ENCODE measurements around the gene ZNF727.
"Not testable (repeated sequence)": the region's sequence is repeated elsewhere in the genome, so short reads cannot be mapped to it uniquely, and the experiment has no call there.

ZNF727 gene

DNA sequence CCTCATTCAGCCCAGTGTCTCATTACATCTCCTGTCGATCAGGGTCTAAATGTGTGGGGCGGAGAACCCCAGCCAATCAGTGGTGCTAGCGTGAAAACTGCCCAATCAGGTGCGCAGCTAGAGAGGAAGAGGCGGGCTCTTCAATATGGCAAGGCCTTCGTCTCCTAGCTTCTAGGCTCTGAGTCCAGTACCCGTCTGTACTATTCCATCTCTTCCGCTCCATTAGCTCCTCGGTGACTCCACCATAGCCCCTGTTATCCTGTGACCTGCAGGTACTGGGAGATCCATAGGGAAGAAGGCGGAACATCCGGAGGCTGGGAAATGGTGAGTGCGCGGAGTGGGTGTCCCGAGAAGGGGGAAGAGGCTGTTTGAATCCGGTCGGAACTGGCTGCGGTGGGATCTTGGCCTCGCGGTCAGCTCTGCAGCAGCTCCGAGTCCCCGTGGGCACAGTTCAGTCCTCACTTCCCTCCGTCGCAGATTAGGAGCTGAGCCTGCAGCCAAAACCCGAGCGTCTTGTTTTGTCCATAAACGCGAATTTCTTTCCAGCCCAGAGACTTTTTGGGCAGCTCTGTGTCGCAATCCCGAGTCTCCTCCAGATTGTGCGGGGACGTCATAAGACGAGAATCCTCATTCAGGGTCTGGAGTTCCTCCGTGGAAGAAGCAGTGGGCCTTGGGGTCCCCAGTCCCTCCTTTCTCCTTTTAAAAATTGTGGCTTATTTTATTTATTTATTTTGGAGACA is at the start of gene ZNF727:
ZNF727 (plus strand) TSS at position 134 of the 740 bp plus-strand sequence; CDS start at position 322, 188 bp downstream.
- Histone ChIP-seq H3K36me3 (ENCODE audit: control insufficient read depth, insufficient read depth, low read length) (no peaks in the 10 kb centered on the region), H3K9ac (ENCODE audit: low read depth, low read length) (no peak within 1 kb of the TSS)

DNA sequence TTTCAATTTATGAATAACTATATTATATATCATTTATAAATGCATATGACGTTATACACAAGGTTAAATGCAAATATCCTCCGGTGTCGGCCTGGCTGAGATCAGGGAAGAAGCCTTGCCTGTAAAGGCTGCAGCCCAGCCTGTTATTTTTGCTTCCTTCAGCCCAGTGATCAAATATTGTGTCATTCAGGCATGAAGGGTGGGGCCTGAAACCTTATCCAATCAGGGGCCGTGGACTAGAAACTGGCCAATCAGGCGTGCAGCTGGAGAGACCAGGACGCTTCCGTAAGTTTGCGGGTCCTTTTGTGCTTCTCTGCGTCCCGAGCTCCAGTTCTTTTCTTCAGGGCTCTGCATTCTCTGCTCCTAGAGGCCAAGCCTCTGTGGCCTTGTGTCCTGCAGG is 46.7 kb upstream of the ZNF727 start, which contains the start of gene ZNF722:
ZNF722 (plus strand) TSS at position 301 of the 400 bp plus-strand sequence. CDS start 113 bp downstream, outside the sequence.
- Histone ChIP-seq H3K36me3 (ENCODE audit: control insufficient read depth, insufficient read depth, low read length) (no peaks in the 10 kb centered on the region), H3K9me3 (ENCODE audit: control insufficient read depth, insufficient read depth, low read length) (peaks cover 5% of the 10 kb centered on the region), H3K9ac (ENCODE audit: low read depth, low read length) (no peak within 1 kb of the TSS), H3K27me3 (ENCODE audit: control insufficient read depth, insufficient read depth, low read length) (no peaks in the 10 kb centered on the region), H3K4me3 (ENCODE audit: low read depth, low read length) (no peak within 1 kb of the TSS), H3K4me1 (ENCODE audit: control insufficient read depth, insufficient read depth, low read length) (no peaks in the 10 kb centered on the region)

More for the DNA sequence above, at the start of gene ZNF727:
- Histone ChIP-seq H3K4me3 (ENCODE audit: low read depth, low read length) (no peak within 1 kb of the TSS), H3K9me3 (ENCODE audit: control insufficient read depth, insufficient read depth, low read length) (peaks cover 7% of the 10 kb centered on the region), H3K4me1 (ENCODE audit: control insufficient read depth, insufficient read depth, low read length) (no peaks in the 10 kb centered on the region), H3K27me3 (ENCODE audit: control insufficient read depth, insufficient read depth, low read length) (no peaks in the 10 kb centered on the region)

DNA sequence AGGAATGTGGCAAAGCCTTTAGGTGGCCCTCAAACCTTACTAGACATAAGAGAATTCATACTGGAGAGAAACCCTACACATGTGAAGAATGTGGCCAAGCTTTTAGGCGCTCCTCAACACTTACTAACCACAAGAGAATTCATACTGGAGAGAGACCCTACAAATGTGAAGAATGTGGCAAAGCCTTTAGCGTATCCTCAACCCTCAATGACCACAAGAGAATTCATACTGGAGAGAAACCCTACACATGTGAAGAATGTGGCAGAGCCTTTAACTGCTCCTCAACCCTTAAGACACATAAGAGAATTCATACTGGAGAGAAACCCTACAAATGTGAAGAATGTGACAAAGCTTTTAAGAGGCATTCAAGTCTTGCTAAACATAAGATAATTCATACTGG is 29.7 kb upstream of the ZNF727 start:
- not testable (repeated sequence) for H3K27me3 ChIP-seq (ENCODE audit: control insufficient read depth, insufficient read depth, low read length); H3K9me3 ChIP-seq (ENCODE audit: control insufficient read depth, insufficient read depth, low read length); H3K9ac ChIP-seq (ENCODE audit: low read depth, low read length); H3K36me3 ChIP-seq (ENCODE audit: control insufficient read depth, insufficient read depth, low read length); H3K4me1 ChIP-seq (ENCODE audit: control insufficient read depth, insufficient read depth, low read length); H3K4me3 ChIP-seq (ENCODE audit: low read depth, low read length)

DNA sequence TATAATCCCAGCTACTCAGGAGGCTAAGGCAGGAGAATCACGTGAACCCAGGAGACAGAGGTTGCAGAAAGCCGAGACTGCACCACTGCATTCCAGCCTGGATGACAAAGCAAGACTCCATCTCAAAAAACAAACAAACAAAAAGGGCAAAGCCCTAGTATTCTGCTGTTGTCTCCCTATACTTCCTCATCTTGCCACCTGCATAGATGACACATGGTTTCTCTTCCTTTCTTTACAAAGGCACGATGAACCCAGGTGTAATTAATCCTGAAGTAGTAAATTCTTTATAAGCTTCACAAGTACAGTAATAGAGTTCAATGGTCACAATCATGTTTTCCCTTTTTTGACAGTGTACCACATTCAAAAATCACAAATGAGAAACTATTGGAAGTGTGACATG is 9.8 kb upstream of the ZNF727 start:
- Histone ChIP-seq H3K4me3 (ENCODE audit: low read depth, low read length) (no peak overlapping the region), H3K4me1 (ENCODE audit: control insufficient read depth, insufficient read depth, low read length) (no peaks in the 10 kb centered on the region), H3K27me3 (ENCODE audit: control insufficient read depth, insufficient read depth, low read length) (no peaks in the 10 kb centered on the region), H3K9me3 (ENCODE audit: control insufficient read depth, insufficient read depth, low read length) (peaks cover 14% of the 10 kb centered on the region), H3K36me3 (ENCODE audit: control insufficient read depth, insufficient read depth, low read length) (peaks cover 2% of the 10 kb centered on the region), H3K9ac (ENCODE audit: low read depth, low read length) (no peak overlapping the region)

DNA sequence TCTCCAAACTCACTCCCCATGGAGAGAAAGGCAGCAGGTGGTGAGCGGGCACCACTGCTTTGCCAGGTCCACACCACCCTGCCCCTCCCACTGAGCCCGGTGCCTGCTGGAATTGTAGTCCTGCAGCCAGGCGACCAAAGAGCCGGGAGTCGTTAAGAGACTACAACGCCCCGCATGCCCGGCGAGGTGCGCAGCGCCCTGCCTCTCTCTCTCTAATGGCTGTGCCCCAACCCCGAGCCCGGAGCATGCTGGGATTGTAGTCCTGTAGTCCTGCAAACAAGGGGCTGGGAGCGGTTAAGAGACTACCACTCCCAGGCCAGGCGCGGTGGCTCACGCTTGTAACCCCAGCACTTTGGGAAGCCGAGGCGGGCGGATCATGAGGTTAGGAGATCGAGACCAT is 8.1 kb upstream of the ZNF727 start:
- H3K4me1 ChIP-seq (ENCODE audit: control insufficient read depth, insufficient read depth, low read length), result no peaks in the 10 kb centered on the region
- H3K9me3 ChIP-seq (ENCODE audit: control insufficient read depth, insufficient read depth, low read length), result peaks cover 13% of the 10 kb centered on the region
- H3K27me3 ChIP-seq (ENCODE audit: control insufficient read depth, insufficient read depth, low read length), result no peaks in the 10 kb centered on the region
- H3K4me3 ChIP-seq (ENCODE audit: low read depth, low read length), result no peak overlapping the region
- H3K36me3 ChIP-seq (ENCODE audit: control insufficient read depth, insufficient read depth, low read length), result peaks cover 2% of the 10 kb centered on the region
- no peak overlapping the region for H3K9ac ChIP-seq (ENCODE audit: low read depth, low read length)

DNA sequence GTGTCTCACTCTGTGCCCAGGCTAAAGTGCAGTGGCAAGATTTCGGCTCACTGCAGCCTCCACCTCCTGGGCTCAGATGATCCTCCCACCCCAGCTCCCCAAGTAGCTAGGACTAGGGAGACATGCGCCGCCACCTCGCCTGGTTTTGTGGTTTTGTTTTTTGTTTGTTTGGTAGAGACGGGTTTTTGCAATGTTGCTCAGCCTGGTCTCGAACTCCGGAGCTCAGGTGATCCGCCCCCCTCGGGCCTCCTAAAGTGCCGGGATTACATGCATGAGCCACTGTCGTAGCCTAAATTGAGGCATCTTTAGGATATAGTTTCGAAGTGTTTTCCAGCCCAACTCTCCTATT is 781 bp downstream of the ZNF727 start:
- Histone ChIP-seq H3K9ac (ENCODE audit: low read depth, low read length) (no peak overlapping the region), H3K4me1 (ENCODE audit: control insufficient read depth, insufficient read depth, low read length) (no peaks in the 10 kb centered on the region), H3K4me3 (ENCODE audit: low read depth, low read length) (no peak overlapping the region), H3K36me3 (ENCODE audit: control insufficient read depth, insufficient read depth, low read length) (no peaks in the 10 kb centered on the region), H3K27me3 (ENCODE audit: control insufficient read depth, insufficient read depth, low read length) (no peaks in the 10 kb centered on the region), H3K9me3 (ENCODE audit: control insufficient read depth, insufficient read depth, low read length) (peaks cover 7% of the 10 kb centered on the region)

DNA sequence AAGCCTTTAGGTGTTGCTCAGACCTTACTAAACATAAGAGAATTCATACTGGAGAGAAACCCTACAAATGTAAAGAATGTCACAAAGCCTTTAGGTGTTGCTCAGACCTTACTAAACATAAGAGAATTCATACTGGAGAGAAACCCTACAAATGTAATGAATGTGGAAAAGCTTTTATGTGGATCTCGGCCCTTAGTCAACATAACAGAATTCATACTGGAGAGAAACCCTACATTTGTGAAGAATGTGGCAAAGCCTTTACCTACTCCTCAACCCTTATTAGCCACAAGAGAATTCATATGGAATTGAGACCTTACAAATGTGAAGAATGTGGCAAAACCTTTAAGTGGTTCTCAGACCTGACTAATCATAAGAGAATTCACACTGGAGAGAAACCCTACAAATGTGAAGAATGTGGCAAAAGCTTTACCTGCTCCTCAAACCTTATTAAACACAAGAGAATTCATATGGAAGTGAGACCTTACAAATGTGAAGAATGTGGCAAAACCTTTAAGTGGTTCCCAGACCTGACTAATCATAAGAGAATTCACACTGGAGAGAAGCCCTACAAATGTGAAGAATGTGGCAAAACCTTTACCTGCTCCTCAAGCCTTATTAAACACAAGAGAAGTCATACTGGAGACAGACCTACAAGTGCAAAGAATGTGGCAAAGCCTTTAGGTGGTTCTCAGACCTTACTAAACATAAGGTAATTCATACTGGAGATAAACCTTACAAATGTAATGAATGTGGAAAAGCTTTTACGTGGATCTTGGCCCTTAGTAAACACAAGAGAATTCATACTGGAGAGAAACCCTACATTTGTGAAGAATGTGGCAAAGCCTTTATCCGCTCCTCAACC is 32.8 kb downstream of the ZNF727 start:
- not testable (repeated sequence) for H3K27me3 ChIP-seq (ENCODE audit: control insufficient read depth, insufficient read depth, low read length); H3K9ac ChIP-seq (ENCODE audit: low read depth, low read length); H3K36me3 ChIP-seq (ENCODE audit: control insufficient read depth, insufficient read depth, low read length); H3K4me3 ChIP-seq (ENCODE audit: low read depth, low read length); H3K4me1 ChIP-seq (ENCODE audit: control insufficient read depth, insufficient read depth, low read length)
- peaks cover 39% of the 10 kb centered on the region for H3K9me3 ChIP-seq (ENCODE audit: control insufficient read depth, insufficient read depth, low read length)

DNA sequence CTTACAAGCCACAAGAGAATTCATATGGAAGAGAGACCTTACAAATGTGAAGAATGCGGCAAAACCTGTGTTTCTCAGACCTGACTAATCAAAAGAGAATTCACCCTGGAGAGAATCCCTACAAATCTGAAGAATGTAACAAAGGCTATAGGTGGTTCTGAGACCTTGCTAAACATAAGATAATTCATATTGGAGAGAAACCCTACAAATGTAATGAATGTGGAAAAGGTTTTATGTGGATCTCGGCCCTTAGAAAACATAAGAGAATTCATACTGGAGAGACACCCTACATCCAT is 33.4 kb downstream of the ZNF727 start:
- H3K9me3 ChIP-seq (ENCODE audit: control insufficient read depth, insufficient read depth, low read length), result peaks cover 43% of the 10 kb centered on the region

DNA sequence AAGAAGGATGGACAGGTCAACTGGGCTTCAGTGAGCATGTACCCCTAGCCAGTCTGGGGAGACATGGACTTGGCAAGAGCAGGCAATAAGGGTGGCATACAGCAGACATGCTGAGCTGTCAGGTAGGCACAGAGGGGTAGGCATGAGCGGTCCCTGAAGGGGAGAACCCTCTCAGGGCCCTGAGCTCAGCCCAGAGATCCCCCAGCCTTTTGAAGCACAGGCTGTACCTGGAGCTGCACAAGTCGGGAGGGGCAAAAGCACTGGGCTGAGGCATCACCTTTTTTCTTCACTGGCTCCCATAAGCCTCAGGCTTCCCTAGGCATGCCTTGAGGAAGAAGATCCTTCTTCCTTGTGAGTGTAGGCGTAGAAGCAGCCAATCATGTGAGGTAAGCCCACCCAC is 42.3 kb downstream of the ZNF727 start:
- H3K36me3 ChIP-seq (ENCODE audit: control insufficient read depth, insufficient read depth, low read length), result no peaks in the 10 kb centered on the region
- H3K9ac ChIP-seq (ENCODE audit: low read depth, low read length), result no peak overlapping the region
- no peaks in the 10 kb centered on the region for H3K4me1 ChIP-seq (ENCODE audit: control insufficient read depth, insufficient read depth, low read length)
- peaks cover 16% of the 10 kb centered on the region for H3K9me3 ChIP-seq (ENCODE audit: control insufficient read depth, insufficient read depth, low read length)
- H3K4me3 ChIP-seq (ENCODE audit: low read depth, low read length), result no peak overlapping the region
- H3K27me3 ChIP-seq (ENCODE audit: control insufficient read depth, insufficient read depth, low read length), result no peaks in the 10 kb centered on the region

More for the DNA sequence above, 33.4 kb downstream of the ZNF727 start:
- Histone ChIP-seq H3K9ac (ENCODE audit: low read depth, low read length) (no peak overlapping the region), H3K4me1 (ENCODE audit: control insufficient read depth, insufficient read depth, low read length) (no peaks in the 10 kb centered on the region), H3K36me3 (ENCODE audit: control insufficient read depth, insufficient read depth, low read length) (no peaks in the 10 kb centered on the region), H3K27me3 (ENCODE audit: control insufficient read depth, insufficient read depth, low read length) (no peaks in the 10 kb centered on the region), H3K4me3 (ENCODE audit: low read depth, low read length) (no peak overlapping the region)

DNA sequence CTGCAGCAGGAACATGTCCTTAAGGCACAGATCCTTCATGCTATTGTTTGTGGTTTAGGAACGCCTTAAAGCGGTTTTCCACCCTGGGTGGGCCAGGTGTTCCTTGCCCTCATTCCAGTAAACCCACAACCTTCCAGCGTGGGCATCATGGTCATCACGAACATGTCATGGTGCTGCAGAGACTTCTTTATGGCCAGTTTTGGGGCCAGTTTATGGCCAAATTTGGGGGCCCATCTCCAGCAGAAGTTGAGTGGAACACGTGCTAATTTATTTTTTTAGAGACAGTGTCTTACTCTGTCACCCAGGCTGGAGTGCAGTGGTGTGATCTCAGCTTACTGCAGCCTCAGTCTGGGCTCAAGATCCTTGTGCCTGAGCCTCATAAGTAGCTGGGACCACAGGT is 43.6 kb downstream of the ZNF727 start:
- H3K27me3 ChIP-seq (ENCODE audit: control insufficient read depth, insufficient read depth, low read length), result not testable (repeated sequence)
- H3K9me3 ChIP-seq (ENCODE audit: control insufficient read depth, insufficient read depth, low read length), result peaks cover 11% of the 10 kb centered on the region

More for the DNA sequence above, 43.6 kb downstream of the ZNF727 start:
- not testable (repeated sequence) for H3K9ac ChIP-seq (ENCODE audit: low read depth, low read length); H3K36me3 ChIP-seq (ENCODE audit: control insufficient read depth, insufficient read depth, low read length); H3K4me3 ChIP-seq (ENCODE audit: low read depth, low read length); H3K4me1 ChIP-seq (ENCODE audit: control insufficient read depth, insufficient read depth, low read length)

Data from iPS-15b (cell line).